ENCODE results near the gene PRMT1.

- TF ChIP-seq NFIC (IDR thresholded peaks at IDR 0.05; ENCODE audit: borderline replicate concordance) (no peak), POLR2AphosphoS5 (IDR thresholded peaks at IDR 0.05; ENCODE audit: low read depth, low read length) (peak; percentile 52; the same call in 1 of the 2 replicates)
Measured at GRCh38 chr19:49631014-49631588, 46.0 kb upstream of the PRMT1 start.

All from SK-N-SH (cell line).